Activated B cell treated with CpG ODN at 0.5 μM for 24 hours (primary cell): ENCODE measurements around the gene HESX1. TPM values are rescaled to one million over a fixed set of nuclear protein-coding genes. Genes with fewer than 3 reads are reported as not detected.

Experiments
- ATAC-seq: fragments of 200-7000 bp; cut with Tn5 transposase; one replicate; pipeline ENCODE4 v1.10.0; 2021; ENCODE audit warnings: low read depth, mild to moderate bottlenecking, moderate library complexity
- CTCF ChIA-PET: fragments of 350-600 bp; sonication (Branson Sonifier 250); formaldehyde crosslinking; loops from one replicate; lab custom pipeline; 2021; ENCODE audit warnings: antibody characterized with exemption; lab: Charles Lee
- POLR2A ChIA-PET: fragments of 350-600 bp; sonication (Branson Sonifier 250); formaldehyde crosslinking; loops from one replicate; lab custom pipeline; 2021; ENCODE audit warnings: antibody characterized with exemption; lab: Charles Lee
- DNase-seq: peaks from one replicate; pipeline ENCODE4 v3.0.0; 2022
- H3K27ac Mint-ChIP-seq: one replicate; pipeline ENCODE4 v1.8.0; 2020; ENCODE audit warnings: mixed read lengths
- H3K27me3 Mint-ChIP-seq: one replicate; pipeline ENCODE4 v1.8.0; 2021; ENCODE audit warnings: mixed read lengths
- H3K36me3 Mint-ChIP-seq: one replicate; pipeline ENCODE4 v1.8.0; 2021; ENCODE audit warnings: low read depth, mixed read lengths
- H3K4me1 Mint-ChIP-seq: one replicate; pipeline ENCODE4 v1.8.0; 2021; ENCODE audit warnings: mixed read lengths
- H3K4me3 Mint-ChIP-seq: one replicate; pipeline ENCODE4 v1.8.0; 2020; ENCODE audit warnings: mild to moderate bottlenecking, mixed read lengths
- H3K9me3 Mint-ChIP-seq: one replicate; pipeline ENCODE4 v1.8.0; 2020; ENCODE audit warnings: mixed read lengths
- intact Hi-C: fragments of 100-400 bp; cut with micrococcal nuclease; formaldehyde crosslinking; loops from one replicate; pipeline ENCODE4 v1.15.1; 2024
- total RNA-seq: library from RNA; stranded (reverse); gene quantifications from 2 replicates; pipeline ENCODE4 v1.2.3, GENCODE V29; 2022
- TF ChIP-seq, protein P1 (sequence below): fragments of 200-600 bp; IDR thresholded peaks from one replicate; pipeline ENCODE4 v1.8.0; 2022; ENCODE audit warnings: antibody characterized with exemption, mild to moderate bottlenecking

Gene HESX1
- total RNA-seq, 1 donor from 2014 or later, result 0.24 TPM

DNA sequence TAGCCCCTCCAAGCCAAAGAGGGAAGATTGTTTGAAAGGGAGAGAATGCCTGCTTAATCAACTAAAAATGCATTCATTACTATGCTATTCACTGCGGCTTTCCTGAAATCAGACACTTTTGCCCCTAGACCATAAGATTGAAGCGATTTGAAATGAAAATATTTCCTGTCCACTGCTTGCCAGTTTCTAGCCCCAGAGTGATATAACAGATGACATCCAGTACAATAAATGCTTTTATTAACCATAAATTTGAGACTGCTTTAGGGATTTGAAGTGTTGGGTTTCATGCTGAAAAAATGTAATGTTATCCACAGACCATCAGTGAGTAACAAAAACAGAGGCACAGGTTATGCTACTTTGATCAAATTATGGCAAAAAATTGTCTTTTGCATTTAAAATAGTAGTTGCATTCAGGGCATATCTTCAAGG is 48.7 kb downstream of the HESX1 start:
- H3K4me1 Mint-ChIP-seq, result no peaks in the 10 kb centered on the region
- TF ChIP-seq, protein P1, sequence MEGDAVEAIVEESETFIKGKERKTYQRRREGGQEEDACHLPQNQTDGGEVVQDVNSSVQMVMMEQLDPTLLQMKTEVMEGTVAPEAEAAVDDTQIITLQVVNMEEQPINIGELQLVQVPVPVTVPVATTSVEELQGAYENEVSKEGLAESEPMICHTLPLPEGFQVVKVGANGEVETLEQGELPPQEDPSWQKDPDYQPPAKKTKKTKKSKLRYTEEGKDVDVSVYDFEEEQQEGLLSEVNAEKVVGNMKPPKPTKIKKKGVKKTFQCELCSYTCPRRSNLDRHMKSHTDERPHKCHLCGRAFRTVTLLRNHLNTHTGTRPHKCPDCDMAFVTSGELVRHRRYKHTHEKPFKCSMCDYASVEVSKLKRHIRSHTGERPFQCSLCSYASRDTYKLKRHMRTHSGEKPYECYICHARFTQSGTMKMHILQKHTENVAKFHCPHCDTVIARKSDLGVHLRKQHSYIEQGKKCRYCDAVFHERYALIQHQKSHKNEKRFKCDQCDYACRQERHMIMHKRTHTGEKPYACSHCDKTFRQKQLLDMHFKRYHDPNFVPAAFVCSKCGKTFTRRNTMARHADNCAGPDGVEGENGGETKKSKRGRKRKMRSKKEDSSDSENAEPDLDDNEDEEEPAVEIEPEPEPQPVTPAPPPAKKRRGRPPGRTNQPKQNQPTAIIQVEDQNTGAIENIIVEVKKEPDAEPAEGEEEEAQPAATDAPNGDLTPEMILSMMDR, result no peak
- H3K4me3 Mint-ChIP-seq, result no peak overlapping the region
- POLR2A ChIA-PET, result no interaction called here
- H3K27me3 Mint-ChIP-seq, result peaks cover 37% of the 10 kb centered on the region
- DNase-seq, result no peak
- no peaks in the 10 kb centered on the region for H3K9me3 Mint-ChIP-seq
- ATAC-seq, result no peak
- intact Hi-C loops, result no loop called here
- no peaks in the 10 kb centered on the region for H3K36me3 Mint-ChIP-seq
- H3K27ac Mint-ChIP-seq, result no peak overlapping the region
- CTCF ChIA-PET, result no interaction called here

DNA sequence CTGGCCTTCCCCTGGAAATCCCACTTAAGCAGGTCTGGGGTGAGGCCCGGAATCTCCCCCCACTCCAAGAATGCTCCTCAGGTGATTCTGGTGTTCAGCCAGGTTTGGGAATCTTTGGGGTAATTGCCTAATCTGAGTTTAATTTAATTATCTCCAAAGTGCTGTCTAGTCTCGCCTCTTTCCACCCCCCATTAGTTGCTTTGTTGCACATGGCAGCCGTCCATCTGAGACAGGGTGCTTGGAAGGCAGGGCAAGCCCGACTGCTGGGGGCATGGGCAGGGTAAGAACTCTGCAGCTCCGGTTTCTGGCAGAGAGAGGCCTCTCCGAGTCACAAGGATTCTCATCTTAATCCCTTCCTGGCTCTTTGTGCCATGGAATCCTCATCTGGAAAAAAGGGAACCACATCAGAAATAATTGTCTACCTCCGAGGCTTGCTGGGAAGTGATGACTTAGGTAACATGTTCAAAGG is 49.6 kb downstream of the HESX1 start:
- no peaks in the 10 kb centered on the region for H3K36me3 Mint-ChIP-seq
- H3K4me1 Mint-ChIP-seq, result no peaks in the 10 kb centered on the region
- intact Hi-C loops, result no loop called here
- TF ChIP-seq, protein P1, result no peak
- no peak overlapping the region for H3K4me3 Mint-ChIP-seq
- H3K27ac Mint-ChIP-seq, result no peak overlapping the region
- H3K27me3 Mint-ChIP-seq, result peaks cover 32% of the 10 kb centered on the region
- CTCF ChIA-PET, result interaction anchor here (0.6 kb wide), 1 partner anchor 774 kb away, joined by 3 read pairs; no protein-coding TSS in a partner anchor
- no peak for DNase-seq
- no peaks in the 10 kb centered on the region for H3K9me3 Mint-ChIP-seq
- POLR2A ChIA-PET, result no interaction called here
- no peak for ATAC-seq

Other genes with a start within 250 kb of the HESX1 start
- gene SPATA12, start 139.3 kb downstream of the HESX1 start, total RNA-seq, result not detected in 2 replicates
- gene IL17RD, start 34.6 kb downstream of the HESX1 start, total RNA-seq, result not detected in 2 replicates
- gene APPL1, start 27.8 kb upstream of the HESX1 start, total RNA-seq, result 58.3 and 62.0 TPM in 2 replicates
- gene ASB14, start 92.7 kb upstream of the HESX1 start, total RNA-seq, result not detected in 2 replicates